Suprapubic skin (tissue), 4 donors: ENCODE results near the gene TMEM232. TPM values are rescaled to one million over a fixed set of nuclear protein-coding genes. Genes with fewer than 3 reads are reported as not detected.
"Not testable (repeated sequence)": the region's sequence is repeated elsewhere in the genome, so short reads cannot be mapped to it uniquely, and the experiment has no call there.

Experiments
- DNase-seq, 2 donors: peaks; one replicate each; pipeline ENCODE4 v3.0.0-alpha.2; 2019; ENCODE audit warnings: low spot score in 2 of 2
- H3K27ac ChIP-seq: fragments of 200-600 bp; sonication (generic); one replicate; pipeline ENCODE4 v1.5.1; 2019
- H3K27me3 ChIP-seq: fragments of 200-600 bp; sonication (generic); one replicate; pipeline ENCODE4 v1.5.1; 2019
- H3K36me3 ChIP-seq: fragments of 200-600 bp; sonication (generic); one replicate; pipeline ENCODE4 v1.5.1; 2019
- H3K4me1 ChIP-seq: fragments of 200-600 bp; sonication (generic); one replicate; pipeline ENCODE4 v1.5.1; 2019
- H3K4me3 ChIP-seq: fragments of 200-600 bp; sonication (generic); one replicate; pipeline ENCODE4 v1.5.1; 2019; ENCODE audit warnings: mild to moderate bottlenecking
- H3K9me3 ChIP-seq: fragments of 200-600 bp; sonication (generic); one replicate; pipeline ENCODE4 v1.5.1; 2019
- CTCF ChIP-seq, 2 donors: fragments of 200-600 bp in 1 of 2; fragments of 450-650 bp in 1 of 2; sonication (generic) in 1 of 2; IDR thresholded peaks; one replicate each; pipeline ENCODE4 v1.5.1; 2016 to 2019; ENCODE audit warnings: antibody characterized with exemption in 2 of 2, mild to moderate bottlenecking in 1 of 2, moderate library complexity in 1 of 2
- EP300 ChIP-seq: sonication (generic); formaldehyde crosslinking; IDR thresholded peaks from one replicate; pipeline ENCODE4 v1.6.1; 2017; ENCODE audit warnings: antibody characterized with exemption
- POLR2A ChIP-seq, 2 donors: fragments of 450-650 bp; IDR thresholded peaks; one replicate each; pipeline ENCODE4 v1.6.1; 2017; ENCODE audit warnings: antibody characterized with exemption in 2 of 2, mild to moderate bottlenecking in 2 of 2, moderate library complexity in 2 of 2
- POLR2AphosphoS5 ChIP-seq, 3 donors: sonication (generic); formaldehyde crosslinking; IDR thresholded peaks; one replicate each; pipeline ENCODE4 v1.6.1; 2017; ENCODE audit warnings: antibody characterized with exemption in 3 of 3
- whole genome bisulfite sequencing: methylation state at CpG from one replicate; pipeline ENCODE4 v1.1.5; 2018; 5-methylcytosine and 5-hydroxymethylcytosine counted together
- total RNA-seq, 4 donors: library from RNA; depleted of rRNA; stranded (reverse); fragments of >200 nt; gene quantifications; one replicate each; pipeline ENCODE4 v1.1.0, GENCODE V29; 2016

TMEM232 gene
- total RNA-seq, 4 donors from 2014 or later = 0.76 to 1.9 (median 0.98) TPM

GRCh38 chr5:110751902-110752762 is 25.7 kb upstream of the TMEM232 start:
- WGBS = 75% methylated on average over 8 of the region's 8 CpGs
- H3K9me3 ChIP-seq = no peaks in the 10 kb centered on the region
- no peaks in the 10 kb centered on the region for H3K4me1 ChIP-seq
- H3K4me3 ChIP-seq = no peak overlapping the region
- peaks cover 54% of the 10 kb centered on the region for H3K36me3 ChIP-seq
- no peak overlapping the region for H3K27ac ChIP-seq
- DNase-seq = no peak
- TF ChIP-seq POLR2A (IDR thresholded peaks at IDR 0.05) = no peak
- TF ChIP-seq CTCF (IDR thresholded peaks at IDR 0.05) = no peak
- no peak for TF ChIP-seq EP300
- no peak for TF ChIP-seq POLR2AphosphoS5 (IDR thresholded peaks at IDR 0.05)
- no peaks in the 10 kb centered on the region for H3K27me3 ChIP-seq

- Histone ChIP-seq H3K27me3 (no peaks in the 10 kb centered on the region), H3K36me3 (no peaks in the 10 kb centered on the region), H3K27ac (peak within 1 kb of the TSS; percentile 89), H3K4me1 (peaks cover 25% of the 10 kb centered on the region), H3K9me3 (no peaks in the 10 kb centered on the region), H3K4me3 (peak within 1 kb of the TSS; percentile 85)
- DNase-seq = peak; percentile 94 to 96
- 0% methylated on average over 17 of the region's 62 CpGs for WGBS
- TF ChIP-seq POLR2AphosphoS5 (IDR thresholded peaks at IDR 0.05) (peak; percentile 3 to 62 (median 7)), EP300 (no peak), POLR2A (IDR thresholded peaks at IDR 0.05) (peak in 1 of 2 donors; percentile 66)
These were observed 12.6 kb upstream of the TMEM232 start, which contains the start of gene SLC25A46 for GRCh38 chr5:110738812-110739651. SLC25A46 (plus strand) TSS chr5:110739007; CDS start chr5:110739120, 113 bp downstream.

- WGBS = 2% methylated on average over 14 of the region's 14 CpGs
- Histone ChIP-seq H3K27ac (peak overlapping the region; percentile 89), H3K36me3 (no peaks in the 10 kb centered on the region), H3K9me3 (no peaks in the 10 kb centered on the region), H3K4me3 (peak overlapping the region; percentile 85), H3K27me3 (no peaks in the 10 kb centered on the region), H3K4me1 (peaks cover 25% of the 10 kb centered on the region)
- DNase-seq = peak in 1 of 2 donors; percentile 79
- TF ChIP-seq EP300 (no peak), POLR2AphosphoS5 (IDR thresholded peaks at IDR 0.05) (peak in 1 of 3 donors; percentile 2)
These were observed 12.0 kb upstream of the TMEM232 start for GRCh38 chr5:110738503-110738811.

GRCh38 chr5:110736753-110737152 is 10.3 kb upstream of the TMEM232 start:
- no peak overlapping the region for H3K27ac ChIP-seq
- no peaks in the 10 kb centered on the region for H3K27me3 ChIP-seq
- no peaks in the 10 kb centered on the region for H3K9me3 ChIP-seq
- TF ChIP-seq CTCF (IDR thresholded peaks at IDR 0.05) (no peak), EP300 (no peak), POLR2AphosphoS5 (IDR thresholded peaks at IDR 0.05) (no peak), POLR2A (IDR thresholded peaks at IDR 0.05) (no peak)
- H3K4me3 ChIP-seq = no peak overlapping the region
- DNase-seq = no peak
- 66% methylated on average over 3 of the region's 3 CpGs for WGBS
- peaks cover 25% of the 10 kb centered on the region for H3K4me1 ChIP-seq
- no peaks in the 10 kb centered on the region for H3K36me3 ChIP-seq

- TF ChIP-seq POLR2A (IDR thresholded peaks at IDR 0.05) (no peak), POLR2AphosphoS5 (IDR thresholded peaks at IDR 0.05) (no peak), CTCF (IDR thresholded peaks at IDR 0.05) (no peak), EP300 (no peak)
- no peak for DNase-seq
- Histone ChIP-seq H3K4me3 (no peak overlapping the region), H3K27ac (no peak overlapping the region), H3K4me1 (peaks cover 20% of the 10 kb centered on the region), H3K9me3 (no peaks in the 10 kb centered on the region), H3K36me3 (no peaks in the 10 kb centered on the region), H3K27me3 (no peaks in the 10 kb centered on the region)
- WGBS = 26% methylated on average over 1 of the region's 1 CpG
These were observed 9.1 kb upstream of the TMEM232 start for GRCh38 chr5:110735556-110735955.

- Histone ChIP-seq H3K27me3 (no peaks in the 10 kb centered on the region), H3K9me3 (no peaks in the 10 kb centered on the region), H3K4me3 (no peak overlapping the region), H3K4me1 (peaks cover 7% of the 10 kb centered on the region), H3K36me3 (no peaks in the 10 kb centered on the region), H3K27ac (no peak overlapping the region)
- WGBS = 93% methylated on average over 2 of the region's 2 CpGs
- no peak for DNase-seq
- TF ChIP-seq POLR2AphosphoS5 (IDR thresholded peaks at IDR 0.05) = no peak
- no peak for TF ChIP-seq EP300
- TF ChIP-seq POLR2A (IDR thresholded peaks at IDR 0.05) = no peak
- no peak for TF ChIP-seq CTCF (IDR thresholded peaks at IDR 0.05)
These were observed 7.6 kb upstream of the TMEM232 start for GRCh38 chr5:110734101-110734500.

- not testable (repeated sequence) for H3K27me3 ChIP-seq, H3K9me3 ChIP-seq, H3K4me3 ChIP-seq, DNase-seq, H3K4me1 ChIP-seq, H3K27ac ChIP-seq, H3K36me3 ChIP-seq
- WGBS = 92% methylated on average over 2 of the region's 2 CpGs
These were observed 5.0 kb upstream of the TMEM232 start for GRCh38 chr5:110731499-110731898.
